GM03348 (cell line): Measurements from ENCODE around the gene PRR35.

Experiments
- DNase-seq: peaks from one replicate; pipeline ENCODE4 v3.0.0; 2012; ENCODE audit warnings: low spot score

Gene PRR35

GRCh38 chr16:528111-529011 lies 31.8 kb upstream of the PRR35 start:
- peak; percentile 79 for DNase-seq

GRCh38 chr16:529012-529575 lies 31.1 kb upstream of the PRR35 start:
- no peak for DNase-seq

GRCh38 chr16:530111-530817 lies 29.9 kb upstream of the PRR35 start:
- DNase-seq = no peak

- no peak for DNase-seq
Measured at GRCh38 chr16:531494-532125, 28.6 kb upstream of the PRR35 start.

GRCh38 chr16:533391-534123 lies 26.6 kb upstream of the PRR35 start:
- DNase-seq = no peak

- DNase-seq = no peak
Measured at GRCh38 chr16:534135-534534, 26.1 kb upstream of the PRR35 start.

- DNase-seq = no peak
Measured at GRCh38 chr16:534856-535445, 25.2 kb upstream of the PRR35 start.

- peak; percentile 92 for DNase-seq
Measured at GRCh38 chr16:535446-536405, 24.5 kb upstream of the PRR35 start.

GRCh38 chr16:536746-537145 lies 23.4 kb upstream of the PRR35 start:
- no peak for DNase-seq

GRCh38 chr16:537415-538335 lies 22.5 kb upstream of the PRR35 start:
- no peak for DNase-seq

GRCh38 chr16:539901-540530 lies 20.2 kb upstream of the PRR35 start:
- DNase-seq = no peak

GRCh38 chr16:540645-541340 lies 19.4 kb upstream of the PRR35 start:
- DNase-seq = no peak

GRCh38 chr16:543301-544164 lies 16.7 kb upstream of the PRR35 start:
- DNase-seq = no peak

- DNase-seq = no peak
Measured at GRCh38 chr16:544517-544916, 15.7 kb upstream of the PRR35 start.

GRCh38 chr16:546909-547770 lies 13.1 kb upstream of the PRR35 start:
- DNase-seq = peak; percentile 86

- DNase-seq = no peak
Measured at GRCh38 chr16:548586-548985, 11.6 kb upstream of the PRR35 start.
